Osteocyte (in vitro differentiated cells): ENCODE measurements around the gene MKNK1. TPM values are rescaled to one million over a fixed set of nuclear protein-coding genes. Genes with fewer than 3 reads are reported as not detected.
A peak's percentile ranks its signal among the peaks of the same experiment; 100 is the strongest.

ENCODE experiments used
- DNase-seq: peaks from one replicate; pipeline ENCODE4 v3.0.0; 2021; ENCODE audit warnings: mixed read lengths; ENCODE audit not compliant: unreplicated experiment; ENCODE audit errors: extremely low spot score
- H3K27ac Mint-ChIP-seq: one replicate; pipeline ENCODE4 v1.8.0; 2021; ENCODE audit warnings: mild to moderate bottlenecking, mixed read lengths; ENCODE audit not compliant: unreplicated experiment
- H3K27me3 Mint-ChIP-seq: one replicate; pipeline ENCODE4 v1.8.0; 2021; ENCODE audit warnings: mixed read lengths; ENCODE audit not compliant: unreplicated experiment
- H3K36me3 Mint-ChIP-seq: one replicate; pipeline ENCODE4 v1.8.0; 2021; ENCODE audit warnings: mixed read lengths; ENCODE audit not compliant: unreplicated experiment
- H3K4me1 Mint-ChIP-seq: one replicate; pipeline ENCODE4 v1.8.0; 2021; ENCODE audit warnings: mixed read lengths; ENCODE audit not compliant: unreplicated experiment
- H3K4me3 Mint-ChIP-seq: one replicate; pipeline ENCODE4 v1.8.0; 2021; ENCODE audit warnings: mild to moderate bottlenecking, moderate library complexity, mixed read lengths; ENCODE audit not compliant: unreplicated experiment
- H3K9me3 Mint-ChIP-seq: one replicate; pipeline ENCODE4 v1.8.0; 2021; ENCODE audit warnings: mixed read lengths; ENCODE audit not compliant: unreplicated experiment
- CTCF ChIP-seq: fragments of 200-600 bp; sonication (generic); IDR thresholded peaks from 2 replicates; pipeline ENCODE4 v1.5.0; 2021; ENCODE audit warnings: antibody characterized with exemption, mild to moderate bottlenecking, moderate library complexity
- total RNA-seq: library from RNA; stranded (reverse); gene quantifications from 2 replicates; pipeline ENCODE4 v1.2.1, GENCODE V29; 2021

MKNK1 gene
- total RNA-seq, 1 donor from 2014 or later, result 32.5 TPM

- Mint-ChIP-seq H3K27me3 (peaks cover 57% of the 10 kb centered on the region), H3K9me3 (no peaks in the 10 kb centered on the region), H3K4me1 (no peaks in the 10 kb centered on the region), H3K27ac (no peak overlapping the region), H3K36me3 (no peaks in the 10 kb centered on the region), H3K4me3 (no peak overlapping the region)
- TF ChIP-seq CTCF, result peak; percentile 10
- DNase-seq, result no peak
Observed at GRCh38 chr1:46528297-46528955, 75.6 kb downstream of the MKNK1 start.

GRCh38 chr1:46527474-46528296, 76.4 kb downstream of the MKNK1 start:
- H3K4me1 Mint-ChIP-seq, result peaks cover under 1% of the 10 kb centered on the region
- H3K27me3 Mint-ChIP-seq, result peaks cover 57% of the 10 kb centered on the region
- no peaks in the 10 kb centered on the region for H3K36me3 Mint-ChIP-seq
- H3K4me3 Mint-ChIP-seq, result no peak overlapping the region
- no peaks in the 10 kb centered on the region for H3K9me3 Mint-ChIP-seq
- peak; percentile 93 for TF ChIP-seq CTCF
- peak; percentile 93 for DNase-seq
- H3K27ac Mint-ChIP-seq, result no peak overlapping the region

GRCh38 chr1:46526691-46527291, 77.3 kb downstream of the MKNK1 start:
- no peak for TF ChIP-seq CTCF
- Mint-ChIP-seq H3K9me3 (no peaks in the 10 kb centered on the region), H3K27me3 (peaks cover 56% of the 10 kb centered on the region), H3K27ac (no peak overlapping the region), H3K4me1 (peaks cover 9% of the 10 kb centered on the region), H3K4me3 (no peak overlapping the region), H3K36me3 (no peaks in the 10 kb centered on the region)
- no peak for DNase-seq

GRCh38 chr1:46526013-46526690, 77.9 kb downstream of the MKNK1 start:
- Mint-ChIP-seq H3K27me3 (peaks cover 51% of the 10 kb centered on the region), H3K4me1 (peaks cover 11% of the 10 kb centered on the region), H3K9me3 (no peaks in the 10 kb centered on the region), H3K36me3 (no peaks in the 10 kb centered on the region), H3K4me3 (no peak overlapping the region), H3K27ac (no peak overlapping the region)
- no peak for TF ChIP-seq CTCF
- no peak for DNase-seq
